Spleen (tissue), 7 donors: Measurements from ENCODE around the gene INTS12.

ENCODE experiments used
- POLR2A ChIP-seq, 3 donors: fragments of 450-650 bp; IDR thresholded peaks; one replicate each; pipeline ENCODE4 v1.5.1; 2017; ENCODE audit warnings: antibody characterized with exemption in 3 of 3, mild to moderate bottlenecking in 1 of 3
- POLR2AphosphoS5 ChIP-seq, 3 donors: sonication (generic); formaldehyde crosslinking; IDR thresholded peaks; one replicate each; pipeline ENCODE4 v1.5.1; 2017; ENCODE audit warnings: antibody characterized with exemption in 3 of 3
- TF ChIP-seq, protein P1 (sequence below), 11 experiments: fragments of 200-600 bp in 7 of 11; fragments of 450-650 bp in 4 of 11; sonication (generic) in 4 of 11; IDR thresholded peaks in 8 of 11; conservative IDR thresholded peaks in 3 of 11; 1 replicate in 7 of 11; 2 replicates in 4 of 11; pipeline versions ENCODE4 v1.4.0 to v1.8.0; 2016 to 2021; ENCODE audit warnings: antibody characterized with exemption in 11 of 11, inconsistent platforms in 4 of 11, mild to moderate bottlenecking in 1 of 11
- donor health status: DM: no; HTN: no; CAD: no; lungs with moderate emphysema.
- donor health status: DM: no; HTN: no; CAD: no.
- donor health status: DM: no; HTN: no; CAD: no.

DNA sequence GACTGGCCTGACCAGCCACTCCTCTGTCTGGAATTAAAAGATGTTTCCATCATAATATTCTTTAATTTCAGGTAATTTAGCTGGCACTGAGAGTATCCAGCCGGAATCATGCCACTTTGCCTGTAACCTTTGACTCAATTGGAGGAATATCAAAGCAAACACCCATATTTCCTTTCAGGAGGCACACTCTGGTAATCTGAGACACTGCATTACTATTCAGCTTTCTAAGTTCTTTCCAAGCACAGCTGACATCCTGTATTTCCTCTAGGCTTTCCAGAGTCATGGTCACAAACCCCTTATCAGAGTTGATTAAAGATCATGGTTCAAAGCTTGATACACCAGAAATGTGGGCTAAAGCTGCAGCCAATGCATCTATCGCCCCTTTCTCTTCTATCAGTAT, 29.3 kb downstream of the INTS12 start:
- TF ChIP-seq POLR2A (IDR thresholded peaks at IDR 0.05): no peak
- TF ChIP-seq, protein P1, sequence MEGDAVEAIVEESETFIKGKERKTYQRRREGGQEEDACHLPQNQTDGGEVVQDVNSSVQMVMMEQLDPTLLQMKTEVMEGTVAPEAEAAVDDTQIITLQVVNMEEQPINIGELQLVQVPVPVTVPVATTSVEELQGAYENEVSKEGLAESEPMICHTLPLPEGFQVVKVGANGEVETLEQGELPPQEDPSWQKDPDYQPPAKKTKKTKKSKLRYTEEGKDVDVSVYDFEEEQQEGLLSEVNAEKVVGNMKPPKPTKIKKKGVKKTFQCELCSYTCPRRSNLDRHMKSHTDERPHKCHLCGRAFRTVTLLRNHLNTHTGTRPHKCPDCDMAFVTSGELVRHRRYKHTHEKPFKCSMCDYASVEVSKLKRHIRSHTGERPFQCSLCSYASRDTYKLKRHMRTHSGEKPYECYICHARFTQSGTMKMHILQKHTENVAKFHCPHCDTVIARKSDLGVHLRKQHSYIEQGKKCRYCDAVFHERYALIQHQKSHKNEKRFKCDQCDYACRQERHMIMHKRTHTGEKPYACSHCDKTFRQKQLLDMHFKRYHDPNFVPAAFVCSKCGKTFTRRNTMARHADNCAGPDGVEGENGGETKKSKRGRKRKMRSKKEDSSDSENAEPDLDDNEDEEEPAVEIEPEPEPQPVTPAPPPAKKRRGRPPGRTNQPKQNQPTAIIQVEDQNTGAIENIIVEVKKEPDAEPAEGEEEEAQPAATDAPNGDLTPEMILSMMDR (IDR thresholded peaks at IDR 0.05 in 8 of 11, conservative IDR thresholded peaks at IDR 0.05 in 3 of 11): no peak
- no peak for TF ChIP-seq POLR2AphosphoS5 (IDR thresholded peaks at IDR 0.05)
